ENCODE data around the gene ASCC2.
"Not testable (repeated sequence)": the region's sequence is repeated elsewhere in the genome, so short reads cannot be mapped to it uniquely, and the experiment has no call there.

Gene ASCC2

DNA sequence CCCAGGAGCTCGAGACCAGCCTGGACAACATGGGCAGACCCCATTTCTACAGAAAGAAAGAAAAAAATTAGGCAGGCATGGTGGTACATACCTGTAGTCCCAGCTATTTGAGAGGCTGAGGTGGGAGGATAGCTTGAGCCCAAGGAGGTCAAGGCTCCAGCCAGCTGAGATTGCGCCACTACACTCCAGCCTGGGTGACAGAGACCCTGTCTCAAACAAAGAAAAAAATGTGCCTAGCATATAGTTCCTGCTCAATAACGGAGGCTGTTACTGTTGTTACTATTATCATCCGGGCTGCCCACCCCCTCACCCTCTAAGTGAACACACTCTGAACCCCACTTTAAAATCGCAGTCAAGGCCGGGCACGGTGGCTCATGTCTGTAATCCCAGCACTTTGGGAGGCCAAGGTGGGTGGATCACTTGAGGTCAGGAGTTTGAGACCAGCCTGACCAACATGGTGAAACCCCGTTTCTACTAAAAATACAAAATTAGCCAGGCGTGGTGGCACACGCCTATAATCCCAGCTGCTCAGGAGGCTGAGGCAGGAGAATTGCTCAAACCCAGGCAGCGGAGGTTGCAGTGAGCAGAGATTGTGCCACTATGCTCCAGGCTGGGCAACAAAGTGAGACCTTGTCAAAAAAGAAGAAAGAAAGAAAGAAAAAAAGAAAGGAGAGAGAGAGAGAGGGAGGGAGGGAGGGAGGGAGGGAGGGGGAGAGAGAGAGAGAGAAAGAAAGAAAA lies 83.2 kb downstream of the ASCC2 start:
- not testable (repeated sequence) for DNase-seq (ENCODE audit: low read depth in 2 of 2)

DNA sequence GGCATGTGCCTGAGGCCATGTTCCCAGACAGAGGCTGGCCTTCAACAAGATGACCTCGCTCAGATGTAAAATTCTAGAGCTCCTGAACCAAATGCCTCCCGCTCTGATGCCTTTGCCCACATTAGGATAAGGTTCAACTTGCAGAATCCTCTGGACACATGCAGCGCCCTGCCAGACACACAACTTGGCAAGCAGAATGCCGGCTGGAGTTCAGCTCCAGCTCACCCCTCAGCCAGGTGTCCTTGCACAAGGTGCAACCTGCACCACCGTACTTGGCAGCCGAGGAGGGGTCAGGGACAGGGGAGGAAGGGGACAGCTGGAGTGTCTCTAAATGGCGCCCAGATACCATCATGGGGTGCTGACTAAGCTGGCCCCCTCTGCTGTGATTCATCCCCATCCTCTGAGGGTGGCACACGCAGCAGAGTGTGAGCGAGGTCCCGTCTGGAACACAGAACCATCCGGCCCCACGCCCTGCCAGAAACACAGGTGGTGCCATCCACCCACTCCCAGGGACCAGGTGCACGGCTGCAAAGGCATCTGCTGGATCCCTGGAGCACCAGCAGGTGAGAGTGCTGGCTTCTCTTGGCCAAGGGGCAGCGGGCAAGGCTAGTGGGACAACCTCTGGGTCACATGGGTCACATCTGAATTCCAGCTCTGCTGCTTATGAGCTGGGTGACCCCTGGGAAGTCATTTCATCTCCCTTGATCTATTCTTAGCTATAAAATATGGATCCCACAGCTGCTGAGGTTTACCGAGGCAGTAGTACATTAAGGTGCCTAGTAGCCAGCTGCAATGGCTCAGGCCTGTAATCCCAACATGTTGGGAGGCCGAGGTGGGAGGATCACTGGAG lies 84.0 kb downstream of the ASCC2 start:
- DNase-seq (ENCODE audit: low read depth in 2 of 2), result no peak

DNA sequence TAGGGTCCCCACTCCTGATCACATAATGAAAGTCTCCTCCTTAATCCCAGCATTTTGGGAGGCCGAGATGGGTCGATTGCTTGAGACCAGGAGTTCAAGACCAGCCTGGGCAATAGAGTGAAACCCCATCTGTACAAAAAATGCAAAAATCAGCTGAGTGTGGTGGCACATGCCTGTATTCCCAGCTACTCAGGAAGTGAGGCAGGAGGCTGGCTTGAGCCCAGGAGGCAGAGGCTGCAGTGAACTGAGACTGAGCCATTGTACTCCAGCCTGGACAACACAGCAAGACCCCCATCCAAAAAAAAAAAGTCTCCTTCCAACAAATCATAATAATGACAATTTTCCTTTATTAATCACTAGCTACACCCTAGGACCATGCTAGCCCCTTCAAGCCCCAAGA lies 86.4 kb downstream of the ASCC2 start:
- no peak for DNase-seq (ENCODE audit: low read depth in 2 of 2)

DNA sequence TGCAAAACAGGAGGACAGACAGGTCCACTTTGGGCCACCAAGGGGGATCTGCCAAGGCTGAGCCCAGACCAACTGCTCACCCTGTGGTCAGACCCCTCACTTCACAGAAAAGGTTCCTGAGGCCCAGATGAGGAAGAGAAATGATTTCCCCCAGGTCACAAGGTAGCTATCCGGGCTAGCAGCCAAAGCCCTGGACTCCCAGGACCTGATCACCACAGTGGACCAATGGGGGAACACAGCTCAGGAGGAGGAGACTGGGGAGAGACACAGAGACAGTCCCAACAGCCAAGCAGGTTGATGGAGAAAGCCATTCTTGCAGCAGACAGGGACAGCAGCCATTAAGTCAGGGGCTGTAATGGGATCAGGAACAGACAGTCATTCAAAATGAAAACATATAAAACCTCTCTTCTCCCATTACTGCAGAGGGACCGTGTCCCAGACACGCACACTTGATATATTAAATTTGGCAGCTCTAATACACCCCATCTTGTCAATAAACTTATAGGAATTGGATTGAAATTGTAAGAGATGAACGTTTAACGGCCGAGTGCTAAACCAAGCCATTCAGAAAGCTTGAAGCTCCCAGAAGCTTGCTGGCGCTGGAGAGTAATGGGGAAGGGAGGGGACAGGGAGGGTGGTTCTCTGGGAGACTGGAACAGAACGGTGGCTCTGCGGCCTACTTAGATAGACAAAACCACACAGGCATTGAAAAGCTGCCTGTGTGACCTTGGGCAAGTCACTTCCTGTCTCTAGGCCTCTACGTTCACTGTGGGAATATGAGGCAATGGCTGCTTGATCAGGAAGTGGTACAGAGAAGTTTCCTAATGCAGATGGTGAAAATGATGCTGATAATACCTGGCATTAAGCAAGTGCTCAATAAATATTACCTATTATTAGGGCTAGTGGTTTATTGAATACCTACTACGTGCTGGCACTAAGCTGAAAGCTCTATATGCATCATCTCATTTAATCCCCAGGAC lies 87.2 kb downstream of the ASCC2 start:
- no peak for DNase-seq (ENCODE audit: low read depth in 2 of 2)

DNA sequence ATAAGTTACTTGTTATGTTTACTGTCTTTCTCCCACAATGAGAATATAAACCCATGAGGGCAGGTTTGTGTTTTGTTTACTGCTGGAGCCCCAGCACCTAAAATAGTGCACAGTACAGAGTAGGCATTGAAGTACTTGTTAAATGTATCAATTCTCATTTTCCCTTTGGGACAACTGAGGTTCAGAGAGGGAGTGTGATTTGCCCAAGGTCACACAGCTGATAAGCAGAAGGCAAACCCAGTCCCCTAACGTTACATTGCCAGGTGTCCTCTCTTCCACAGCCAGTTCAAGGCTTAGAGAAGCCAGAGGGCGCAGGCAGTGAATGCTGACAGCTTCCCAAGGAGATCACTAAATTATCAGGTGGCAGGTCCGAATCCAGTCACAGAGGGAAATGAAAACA lies 88.0 kb downstream of the ASCC2 start:
- no peak for DNase-seq (ENCODE audit: low read depth in 2 of 2)

DNA sequence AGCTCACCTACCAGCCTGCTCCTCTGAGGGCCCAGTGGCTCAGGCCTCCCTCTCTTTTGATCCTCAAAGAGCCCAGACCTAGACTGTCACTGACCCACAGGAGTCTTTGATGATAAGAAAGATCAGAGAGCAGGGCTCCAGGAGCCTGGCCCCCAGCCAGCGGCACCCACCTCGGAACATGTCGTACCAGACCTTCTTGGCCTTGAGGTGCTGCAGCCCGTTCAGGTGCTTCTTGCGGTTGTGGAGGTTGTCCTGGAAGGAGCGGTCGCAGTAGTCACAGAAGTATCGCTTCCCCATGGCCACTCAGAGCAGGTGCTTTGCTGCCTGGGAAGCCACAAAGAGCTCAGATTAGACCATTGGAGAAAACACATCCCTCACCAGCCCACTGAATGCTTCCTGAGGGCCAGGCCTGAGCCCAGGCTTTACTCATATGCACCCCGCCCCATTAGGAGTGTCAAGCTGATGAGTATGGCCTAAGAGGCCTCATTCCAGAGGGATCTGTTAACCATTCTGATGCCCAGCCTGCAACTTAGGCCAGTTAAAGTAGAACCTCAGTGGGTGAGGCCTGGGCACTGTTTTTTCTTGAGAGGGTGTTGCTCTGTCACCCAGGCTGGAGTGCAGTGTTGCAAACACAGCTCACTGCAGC lies 89.7 kb downstream of the ASCC2 start:
- DNase-seq (ENCODE audit: low read depth in 2 of 2), result no peak

DNA sequence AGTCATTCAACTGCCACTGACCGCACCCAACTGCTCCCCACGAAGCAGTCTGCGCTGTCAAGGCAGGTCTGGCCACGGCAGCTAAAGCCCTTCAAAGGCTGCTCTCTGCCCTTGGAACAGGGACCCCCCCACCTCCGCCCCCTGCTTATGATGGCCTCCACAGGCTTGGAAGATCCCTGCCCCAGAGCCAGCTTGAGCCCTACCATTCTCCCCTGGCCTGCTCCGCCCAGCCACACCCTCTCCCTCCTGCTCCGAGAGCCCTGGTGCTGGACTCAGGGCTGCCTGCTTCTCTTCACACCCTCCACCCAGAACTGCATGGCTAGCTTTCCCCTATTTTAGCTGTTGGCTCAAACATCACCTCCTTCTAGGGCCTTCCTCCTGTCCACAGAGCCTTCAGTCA lies 90.2 kb downstream of the ASCC2 start:
- DNase-seq (ENCODE audit: low read depth in 2 of 2), result no peak

DNA sequence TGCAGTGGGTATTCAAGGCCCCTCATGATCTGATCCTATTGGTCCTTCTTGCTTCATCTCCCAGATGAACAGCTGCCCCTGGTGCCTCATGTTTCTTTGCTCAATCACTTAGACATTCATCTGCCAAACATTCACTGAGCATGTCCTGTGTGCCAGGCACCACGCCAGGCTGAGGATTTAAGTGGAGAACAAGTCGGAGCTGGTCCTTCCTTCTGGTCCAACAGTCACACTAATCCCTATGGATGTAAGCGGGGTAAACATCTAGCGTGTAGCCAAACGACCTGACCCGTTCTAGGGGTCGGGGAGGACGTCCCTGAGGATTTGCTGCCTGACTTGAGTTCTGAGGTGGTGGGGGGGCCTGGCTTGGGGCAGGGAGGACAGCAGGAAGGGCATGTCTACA lies 93.2 kb downstream of the ASCC2 start:
- DNase-seq (ENCODE audit: low read depth in 2 of 2), result no peak

DNA sequence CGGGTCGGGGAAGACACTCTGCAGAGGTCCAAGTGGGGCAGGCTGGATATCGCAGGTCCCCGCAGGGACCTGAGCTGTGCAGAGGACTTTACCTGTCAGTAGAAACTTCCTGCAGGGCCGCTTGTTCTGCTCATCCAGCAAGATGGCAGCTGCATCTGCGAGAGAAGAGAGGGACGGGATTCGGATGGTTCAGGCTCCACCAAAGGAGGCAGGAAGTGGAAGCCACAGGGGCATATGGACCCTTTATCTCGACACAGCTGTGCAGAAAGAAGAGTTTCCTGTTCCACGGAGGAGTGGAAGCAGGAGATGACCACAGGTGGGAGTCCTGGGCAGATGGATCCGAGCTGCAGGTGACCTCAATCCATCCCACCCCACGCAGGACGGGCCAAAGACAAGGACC lies 95.7 kb downstream of the ASCC2 start:
- DNase-seq (ENCODE audit: low read depth in 2 of 2), result no peak

DNA sequence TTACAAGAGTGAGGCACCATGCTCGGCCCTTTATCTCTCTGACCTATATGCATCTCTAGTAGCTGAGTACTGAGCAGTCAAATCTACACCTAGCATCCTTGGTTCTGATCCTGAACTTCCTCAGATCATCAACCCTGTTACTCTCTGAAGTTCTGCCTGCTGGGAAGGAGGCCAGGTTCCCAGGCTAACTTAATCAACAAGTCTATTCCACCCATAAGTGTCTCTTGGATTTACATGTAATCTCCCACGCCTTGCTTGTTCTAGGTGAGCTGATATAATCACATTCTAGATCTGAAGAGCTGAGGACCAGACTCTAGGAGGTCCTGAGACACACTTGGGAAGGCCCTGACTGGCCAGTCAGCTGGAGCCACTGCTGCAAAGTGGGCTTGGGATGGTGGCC lies 96.1 kb downstream of the ASCC2 start:
- DNase-seq (ENCODE audit: low read depth in 2 of 2), result no peak

DNA sequence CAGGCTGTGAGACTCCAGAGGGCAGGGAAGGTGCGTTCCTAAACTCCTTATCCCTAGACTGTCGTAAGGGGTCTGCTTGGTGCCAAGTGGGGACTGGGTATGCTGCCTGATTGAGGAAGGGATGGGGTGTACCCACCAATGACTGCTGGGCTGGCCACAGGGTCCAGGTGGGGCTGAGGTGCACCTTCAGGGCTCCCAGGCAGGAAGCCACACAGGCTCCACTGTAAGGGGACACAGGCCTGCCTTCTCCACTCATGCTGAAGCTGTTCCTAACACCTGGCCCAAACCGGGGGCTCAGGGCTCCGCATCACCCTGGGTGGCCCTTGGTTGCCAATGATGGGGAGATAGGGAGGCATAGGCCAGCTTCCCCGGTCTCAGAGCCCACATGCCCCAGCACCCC lies 97.9 kb downstream of the ASCC2 start:
- no peak for DNase-seq (ENCODE audit: low read depth in 2 of 2)

DNA sequence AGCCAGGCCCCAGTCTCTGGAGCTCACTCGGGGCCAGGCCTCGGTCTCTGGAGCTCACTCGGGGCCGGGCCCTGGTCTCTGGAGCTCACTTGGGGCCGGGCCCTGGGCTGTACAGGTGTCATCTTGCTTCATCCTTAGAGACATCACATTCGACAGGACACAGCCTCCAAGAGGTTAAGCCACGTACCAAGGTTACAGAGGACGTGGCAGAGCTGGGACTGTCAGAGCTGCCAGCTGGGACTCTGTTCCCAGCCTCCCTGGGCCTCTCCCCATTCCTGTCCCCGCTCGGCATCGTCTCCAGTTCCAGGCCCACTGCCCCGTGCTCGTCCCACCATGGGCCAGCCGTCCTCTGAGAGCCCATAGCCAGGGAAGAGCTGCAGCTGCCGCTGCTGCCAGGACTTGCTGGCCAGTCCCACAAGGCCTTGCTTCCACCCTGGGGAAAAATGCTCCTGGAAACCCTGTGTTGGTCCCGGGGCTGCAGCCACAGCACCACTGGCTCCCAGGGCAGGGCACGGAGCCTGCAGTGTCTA lies 98.7 kb downstream of the ASCC2 start:
- no peak for DNase-seq (ENCODE audit: low read depth in 2 of 2)
